ENCODE measurements around the gene FRMD4A.

Gene FRMD4A

GRCh38 chr10:14039968-14040668 is 290.6 kb downstream of the FRMD4A start:
- DNase-seq: no peak

GRCh38 chr10:14036233-14036632 is 294.5 kb downstream of the FRMD4A start:
- no peak for DNase-seq

- no peak for DNase-seq
Observed at GRCh38 chr10:14035506-14035905, 295.2 kb downstream of the FRMD4A start.

GRCh38 chr10:14032406-14032998 is 298.2 kb downstream of the FRMD4A start:
- no peak for DNase-seq

GRCh38 chr10:14026325-14026724 is 304.4 kb downstream of the FRMD4A start:
- no peak for DNase-seq

GRCh38 chr10:14025283-14026189 is 305.2 kb downstream of the FRMD4A start:
- DNase-seq: no peak

GRCh38 chr10:14024329-14025202 is 306.2 kb downstream of the FRMD4A start:
- no peak for DNase-seq

GRCh38 chr10:14023673-14024328 is 306.9 kb downstream of the FRMD4A start:
- DNase-seq: no peak

- DNase-seq: no peak
Observed at GRCh38 chr10:14022954-14023672, 307.6 kb downstream of the FRMD4A start.

GRCh38 chr10:14022052-14022451 is 308.7 kb downstream of the FRMD4A start:
- no peak for DNase-seq

GRCh38 chr10:14020037-14020664 is 310.6 kb downstream of the FRMD4A start:
- no peak for DNase-seq

- no peak for DNase-seq
Observed at GRCh38 chr10:14017467-14017866, 313.3 kb downstream of the FRMD4A start.

- no peak for DNase-seq
Observed at GRCh38 chr10:14016931-14017333, 313.8 kb downstream of the FRMD4A start.

GRCh38 chr10:14016011-14016536 is 314.6 kb downstream of the FRMD4A start:
- no peak for DNase-seq

GRCh38 chr10:14014423-14014822 is 316.3 kb downstream of the FRMD4A start:
- DNase-seq: no peak

GRCh38 chr10:14010769-14011574 is 319.8 kb downstream of the FRMD4A start:
- DNase-seq: no peak

GRCh38 chr10:14010101-14010558 is 320.6 kb downstream of the FRMD4A start:
- no peak for DNase-seq

- no peak for DNase-seq
Observed at GRCh38 chr10:14009371-14010100, 321.2 kb downstream of the FRMD4A start.

- no peak for DNase-seq
Observed at GRCh38 chr10:14008740-14009080, 322.0 kb downstream of the FRMD4A start.

Measured in NCI-H2029 treated with DMSO at 0.1 percent for 48 hours (cell line).